H9 (cell line): ENCODE measurements around the gene KCTD16. TPM values are rescaled to one million over a fixed set of nuclear protein-coding genes. Genes with fewer than 3 reads are reported as not detected.

Experiments used
- DNase-seq: peaks from one replicate; pipeline ENCODE4 v3.0.0-alpha.2; 2017
- H2AFZ ChIP-seq: one replicate; pipeline ENCODE4 v1.6.1; 2013; ENCODE audit warnings: mild to moderate bottlenecking, low read length, control low read depth, moderate library complexity
- H2AK5ac ChIP-seq: 2 replicates; pipeline ENCODE4 v1.6.1; 2013; ENCODE audit warnings: low read length, control low read depth, mixed read lengths; ENCODE audit not compliant: insufficient read length
- H2BK120ac ChIP-seq: one replicate; pipeline ENCODE4 v1.6.1; 2013; ENCODE audit warnings: low read depth, mild to moderate bottlenecking, low read length, control low read depth, inconsistent platforms; ENCODE audit not compliant: poor library complexity, severe bottlenecking
- H2BK12ac ChIP-seq: 2 replicates; pipeline ENCODE4 v1.6.1; 2013; ENCODE audit warnings: low read length, control low read depth, mixed read lengths, low read depth; ENCODE audit not compliant: insufficient read length
- H2BK15ac ChIP-seq: 2 replicates; pipeline ENCODE4 v1.6.1; 2013; ENCODE audit warnings: low read depth, low read length, control low read depth
- H2BK20ac ChIP-seq: one replicate; pipeline ENCODE4 v1.6.1; 2013; ENCODE audit warnings: low read depth, mild to moderate bottlenecking, low read length, control low read depth, inconsistent platforms; ENCODE audit not compliant: poor library complexity, severe bottlenecking
- H2BK5ac ChIP-seq: 2 replicates; pipeline ENCODE4 v1.6.1; 2013; ENCODE audit warnings: low read length, control low read depth, mixed read lengths; ENCODE audit not compliant: insufficient read length
- H3K14ac ChIP-seq: 2 replicates; pipeline ENCODE4 v1.6.1; 2013; ENCODE audit warnings: low read length, control low read depth; ENCODE audit not compliant: insufficient read depth
- H3K18ac ChIP-seq: 2 replicates; pipeline ENCODE4 v1.6.1; 2013; ENCODE audit warnings: low read depth, mild to moderate bottlenecking, mixed read lengths, low read length, control low read depth; ENCODE audit not compliant: insufficient read length
- H3K23ac ChIP-seq: 2 replicates; pipeline ENCODE4 v1.6.1; 2013; ENCODE audit warnings: low read length, control low read depth, mixed read lengths, low read depth; ENCODE audit not compliant: insufficient read length
- H3K23me2 ChIP-seq: 2 replicates; pipeline ENCODE4 v1.6.1; 2013; ENCODE audit warnings: low read depth, mild to moderate bottlenecking, mixed read lengths, low read length, control low read depth; ENCODE audit not compliant: insufficient read length, poor library complexity, severe bottlenecking
- H3K27ac ChIP-seq: 2 replicates; pipeline ENCODE4 v1.5.1; 2013; ENCODE audit warnings: low read length, control low read depth, mixed read lengths, low read depth; ENCODE audit not compliant: insufficient read length
- H3K27me3 ChIP-seq: 2 replicates; pipeline ENCODE4 v1.6.1; 2013; ENCODE audit warnings: low read length, control low read depth, inconsistent platforms; ENCODE audit not compliant: insufficient read depth
- H3K4ac ChIP-seq: 2 replicates; pipeline ENCODE4 v1.6.1; 2013; ENCODE audit warnings: low read depth, mild to moderate bottlenecking, control low read depth, inconsistent platforms, low read length, moderate library complexity
- H3K4me1 ChIP-seq: 2 replicates; pipeline ENCODE4 v1.6.1; 2013; ENCODE audit warnings: low read length, control low read depth, inconsistent platforms; ENCODE audit not compliant: insufficient read depth
- H3K4me2 ChIP-seq: 2 replicates; pipeline ENCODE4 v1.6.1; 2013; ENCODE audit warnings: low read length, control low read depth, mixed read lengths; ENCODE audit not compliant: insufficient read length, insufficient read depth
- H3K56ac ChIP-seq: 2 replicates; pipeline ENCODE4 v1.6.1; 2013; ENCODE audit warnings: low read depth, mild to moderate bottlenecking, mixed read lengths, low read length, control low read depth; ENCODE audit not compliant: insufficient read length
- H3K79me1 ChIP-seq: 2 replicates; pipeline ENCODE4 v1.6.1; 2013; ENCODE audit warnings: low read depth, mild to moderate bottlenecking, moderate library complexity, low read length, control low read depth, inconsistent platforms; ENCODE audit not compliant: insufficient read depth, poor library complexity, severe bottlenecking
- H3K79me2 ChIP-seq: 2 replicates; pipeline ENCODE4 v1.6.1; 2013; ENCODE audit warnings: low read length, control low read depth, inconsistent platforms; ENCODE audit not compliant: insufficient read depth
- H3K9ac ChIP-seq: 2 replicates; pipeline ENCODE4 v1.6.1; 2013; ENCODE audit warnings: low read length, control low read depth, mixed read lengths; ENCODE audit not compliant: insufficient read length; ENCODE audit errors: extremely low read depth
- H3K9me3 ChIP-seq: one replicate; pipeline ENCODE4 v1.6.1; 2013; ENCODE audit warnings: low read depth, low read length, inconsistent platforms; ENCODE audit not compliant: control insufficient read depth
- H3T11ph ChIP-seq: one replicate; pipeline ENCODE4 v1.6.1; 2013; ENCODE audit warnings: mild to moderate bottlenecking, low read length, control low read depth, inconsistent platforms
- H4K20me1 ChIP-seq: one replicate; pipeline ENCODE4 v1.6.1; 2013; ENCODE audit not compliant: control insufficient read depth, insufficient read length, insufficient read depth
- H4K5ac ChIP-seq: 2 replicates; pipeline ENCODE4 v1.6.1; 2013; ENCODE audit warnings: low read depth, mild to moderate bottlenecking, mixed read lengths, low read length, control low read depth; ENCODE audit not compliant: insufficient read length
- H4K8ac ChIP-seq: replicated peaks from 2 replicates; pipeline ENCODE4 v1.6.1; 2013; ENCODE audit warnings: low read length, control low read depth, mixed read lengths, low read depth; ENCODE audit not compliant: insufficient read length
- H4K91ac ChIP-seq: 2 replicates; pipeline ENCODE4 v1.6.1; 2013; ENCODE audit warnings: low read depth, mild to moderate bottlenecking, moderate library complexity, mixed read lengths, low read length, control low read depth; ENCODE audit not compliant: insufficient read length
- H3K27ac Mint-ChIP-seq, 3 experiments: 2 replicates in 2 of 3; 3 replicates in 1 of 3; pipeline ENCODE4 v1.8.0; 2020 to 2021; ENCODE audit warnings: mixed read lengths in 3 of 3, mild to moderate bottlenecking in 1 of 3, moderate library complexity in 1 of 3
- H3K27me3 Mint-ChIP-seq: 2 replicates; pipeline ENCODE4 v1.8.0; 2021; ENCODE audit warnings: low read depth, mild to moderate bottlenecking, moderate library complexity, mixed read lengths
- H3K36me3 Mint-ChIP-seq, 3 experiments: 2 replicates in 2 of 3; 3 replicates in 1 of 3; pipeline ENCODE4 v1.8.0; 2020 to 2021; ENCODE audit warnings: low read depth in 3 of 3, mixed read lengths in 3 of 3; ENCODE audit not compliant: insufficient read depth in 1 of 3
- H3K4me1 Mint-ChIP-seq, 2 experiments: 2 replicates each; pipeline ENCODE4 v1.8.0; 2020; ENCODE audit warnings: mixed read lengths in 2 of 2
- H3K4me3 Mint-ChIP-seq, 2 experiments: 2 replicates in 1 of 2; 3 replicates in 1 of 2; pipeline ENCODE4 v1.8.0; 2020 to 2021; ENCODE audit warnings: mild to moderate bottlenecking in 2 of 2, mixed read lengths in 2 of 2, moderate library complexity in 1 of 2
- H3K9me3 Mint-ChIP-seq, 2 experiments: 2 replicates in 1 of 2; 3 replicates in 1 of 2; pipeline ENCODE4 v1.8.0; 2020; ENCODE audit warnings: mild to moderate bottlenecking in 2 of 2, mixed read lengths in 2 of 2, moderate library complexity in 1 of 2
- CTCF ChIP-seq: fragments of 200-600 bp; sonication (generic); conservative IDR thresholded peaks from 3 replicates; pipeline ENCODE4 v1.8.0; 2021; ENCODE audit warnings: antibody characterized with exemption, mild to moderate bottlenecking
- WGBS: extraction: QIAGEN DNeasy Blood & Tissue Kit; methylation state at CpG from one replicate; pipeline ENCODE4 v1.1.7; 2013; ENCODE audit warnings: missing lambda C conversion rate, low lambda C conversion rate, mixed read lengths; ENCODE audit not compliant: insufficient read length; ENCODE audit errors: extremely low coverage; 5-methylcytosine and 5-hydroxymethylcytosine counted together
- total RNA-seq: library from RNA; stranded (reverse); gene quantifications from 2 replicates; pipeline ENCODE4 v1.2.1, GENCODE V29; 2021

The KCTD16 gene
- total RNA-seq, 1 experiment from 2014 or later = 0.09 TPM

- H4K20me1 ChIP-seq = no peaks in the 10 kb centered on the region
- H3K4me3 Mint-ChIP-seq = no peak overlapping the region
Observed at GRCh38 chr5:144416196-144416595, 245.5 kb downstream of the KCTD16 start.

More at GRCh38 chr5:144416196-144416595, 245.5 kb downstream of the KCTD16 start:
- Mint-ChIP-seq H3K9me3 (peaks cover 9 to 12% of the 10 kb centered on the region in 2 experiments; a peak in 4 of 5 replicates), H3K36me3 (peaks cover 0 to 5% (median 2%) of the 10 kb centered on the region in 3 experiments; a peak in 4 of 7 replicates), H3K27me3 (no peaks in the 10 kb centered on the region), H3K4me1 (peaks cover 1 to 6% of the 10 kb centered on the region in 2 experiments; a peak in 3 of 4 replicates), H3K27ac (no peak overlapping the region)
- Histone ChIP-seq H3K27ac (no peak overlapping the region), H2BK120ac (no peak overlapping the region), H3K9me3 (no peaks in the 10 kb centered on the region), H3K9ac (no peak overlapping the region), H3K79me2 (no peaks in the 10 kb centered on the region), H4K5ac (no peak overlapping the region), H4K8ac (no peak overlapping the region), H3K23me2 (no peaks in the 10 kb centered on the region), H2AK5ac (no peak overlapping the region), H2BK15ac (no peak overlapping the region), H3K56ac (no peak overlapping the region), H2BK5ac (no peak overlapping the region), H3K27me3 (no peaks in the 10 kb centered on the region), H4K91ac (no peak overlapping the region), H2AFZ (no peak overlapping the region), H2BK12ac (no peak overlapping the region), H3K18ac (no peak overlapping the region), H3K4ac (no peak overlapping the region), H3K23ac (no peak overlapping the region), H3T11ph (no peak overlapping the region), H2BK20ac (no peak overlapping the region), H3K4me2 (no peak overlapping the region), H3K4me1 (no peaks in the 10 kb centered on the region), H3K79me1 (no peaks in the 10 kb centered on the region), H3K14ac (no peak overlapping the region)
- no CpG with 5 or more reads among the region's 2 CpGs for WGBS
- DNase-seq = no peak
- no peak for TF ChIP-seq CTCF
